Astrocyte of the spinal cord (primary cell): Measurements from ENCODE around the gene C1orf210.

Experiments used
- DNase-seq: peaks from one replicate; pipeline ENCODE4 v3.0.0; 2011; ENCODE audit warnings: low read depth, low spot score
- H3K4me3 ChIP-seq: 2 replicates; pipeline ENCODE4 v1.5.1; 2011; ENCODE audit warnings: low read depth, mild to moderate bottlenecking, low read length, moderate library complexity
- CTCF ChIP-seq: IDR thresholded peaks from 2 replicates; pipeline ENCODE4 v1.5.1; 2012; ENCODE audit warnings: low read depth, mild to moderate bottlenecking, low read length, inconsistent platforms
- in situ Hi-C: cut with HindIII; loops from 2 replicates; pipeline ENCODE4 v1.10.0; 2017; ENCODE audit warnings: low sequenced_read_pairs

The C1orf210 gene

DNA sequence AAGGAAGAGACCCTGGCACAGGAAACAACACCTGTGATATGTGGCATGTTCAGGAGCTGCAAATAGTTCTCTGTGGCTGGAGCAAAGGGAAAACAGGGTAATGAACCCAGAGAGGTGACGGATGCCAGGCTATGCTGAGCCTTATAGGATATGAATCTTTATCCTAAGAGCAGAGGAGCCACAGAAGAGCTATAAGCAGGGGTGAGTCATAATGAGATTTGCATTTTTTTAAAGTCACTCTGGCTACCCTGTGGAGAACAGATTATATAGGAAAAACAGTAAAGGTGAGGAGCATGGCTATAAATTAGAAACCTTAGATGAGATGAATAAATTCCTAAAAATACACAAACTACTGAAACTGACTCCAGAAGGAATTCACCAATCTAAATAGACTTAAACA is 39.4 kb upstream of the C1orf210 start:
- H3K4me3 ChIP-seq = no peak overlapping the region
- TF ChIP-seq CTCF = no peak
- DNase-seq = no peak
- in situ Hi-C loops = no loop called here

- H3K4me3 ChIP-seq = no peak overlapping the region
- no peak for DNase-seq
- TF ChIP-seq CTCF = no peak
- in situ Hi-C loops = no loop called here
Observed at GRCh38 chr1:43322506-43322905, 37.1 kb upstream of the C1orf210 start.

- TF ChIP-seq CTCF = no peak
- in situ Hi-C loops = no loop called here
- no peak overlapping the region for H3K4me3 ChIP-seq
- no peak for DNase-seq
Observed at GRCh38 chr1:43321331-43321891, 36.0 kb upstream of the C1orf210 start.

DNA sequence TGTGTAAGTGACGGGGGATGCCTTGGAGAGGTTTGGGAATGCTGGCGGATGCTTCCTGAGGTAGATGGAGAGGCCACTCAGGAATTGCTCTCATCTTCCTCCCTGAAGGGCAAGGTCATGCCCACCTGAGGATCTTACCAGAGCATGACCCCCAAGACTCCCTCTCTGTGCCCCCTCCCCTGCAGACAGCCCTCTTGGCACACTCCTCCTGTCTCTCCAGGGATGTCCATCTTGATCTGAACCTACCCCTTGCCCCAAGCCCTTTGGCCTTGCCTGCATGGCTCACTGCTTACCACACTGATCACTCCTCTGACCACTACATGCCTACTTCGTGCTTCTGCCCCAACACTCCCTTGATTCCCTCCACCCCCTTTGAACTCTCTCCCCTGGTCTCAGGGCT is 34.4 kb upstream of the C1orf210 start:
- no peak for DNase-seq
- no peak overlapping the region for H3K4me3 ChIP-seq
- in situ Hi-C loops = no loop called here
- no peak for TF ChIP-seq CTCF

DNA sequence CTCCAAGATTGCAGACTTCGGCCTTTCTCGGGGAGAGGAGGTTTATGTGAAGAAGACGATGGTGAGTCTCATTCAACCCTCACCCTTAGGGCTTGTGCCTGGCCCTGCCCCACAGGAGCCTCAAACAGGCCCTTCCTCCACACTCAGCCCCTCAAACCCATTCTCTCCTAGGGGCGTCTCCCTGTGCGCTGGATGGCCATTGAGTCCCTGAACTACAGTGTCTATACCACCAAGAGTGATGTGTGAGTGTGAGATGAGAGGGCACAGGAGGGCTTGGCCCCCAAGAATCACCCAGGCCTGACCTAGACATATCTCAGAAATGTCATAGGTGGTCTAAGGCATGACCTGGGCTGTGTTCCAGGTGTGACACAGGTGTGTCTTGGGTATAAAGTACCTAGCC is 33.9 kb upstream of the C1orf210 start:
- no peak overlapping the region for H3K4me3 ChIP-seq
- in situ Hi-C loops = no loop called here
- no peak for DNase-seq
- no peak for TF ChIP-seq CTCF

DNA sequence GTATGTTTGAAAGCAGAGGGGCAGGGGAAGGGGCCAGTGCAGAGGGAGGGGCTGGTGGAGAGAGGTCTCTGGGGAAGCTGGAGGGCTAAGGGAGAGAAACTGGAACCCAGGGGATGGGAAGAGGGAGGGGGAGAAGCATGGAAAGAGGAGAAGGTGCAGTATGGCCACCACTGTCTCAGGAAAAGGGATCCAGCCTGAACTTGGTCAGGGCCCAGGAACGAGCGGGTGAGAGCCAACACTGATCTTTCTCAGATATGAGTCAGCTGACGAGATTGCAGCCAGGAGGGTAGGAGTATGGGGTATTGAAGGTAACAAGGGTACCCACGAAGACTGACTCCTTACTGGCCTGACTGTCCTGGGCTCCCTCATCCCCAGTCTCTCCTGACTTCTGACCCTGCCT is 33.5 kb upstream of the C1orf210 start:
- no peak overlapping the region for H3K4me3 ChIP-seq
- no peak for TF ChIP-seq CTCF
- in situ Hi-C loops = no loop called here
- no peak for DNase-seq
